ENCODE data around the gene WNT7A.

DNA sequence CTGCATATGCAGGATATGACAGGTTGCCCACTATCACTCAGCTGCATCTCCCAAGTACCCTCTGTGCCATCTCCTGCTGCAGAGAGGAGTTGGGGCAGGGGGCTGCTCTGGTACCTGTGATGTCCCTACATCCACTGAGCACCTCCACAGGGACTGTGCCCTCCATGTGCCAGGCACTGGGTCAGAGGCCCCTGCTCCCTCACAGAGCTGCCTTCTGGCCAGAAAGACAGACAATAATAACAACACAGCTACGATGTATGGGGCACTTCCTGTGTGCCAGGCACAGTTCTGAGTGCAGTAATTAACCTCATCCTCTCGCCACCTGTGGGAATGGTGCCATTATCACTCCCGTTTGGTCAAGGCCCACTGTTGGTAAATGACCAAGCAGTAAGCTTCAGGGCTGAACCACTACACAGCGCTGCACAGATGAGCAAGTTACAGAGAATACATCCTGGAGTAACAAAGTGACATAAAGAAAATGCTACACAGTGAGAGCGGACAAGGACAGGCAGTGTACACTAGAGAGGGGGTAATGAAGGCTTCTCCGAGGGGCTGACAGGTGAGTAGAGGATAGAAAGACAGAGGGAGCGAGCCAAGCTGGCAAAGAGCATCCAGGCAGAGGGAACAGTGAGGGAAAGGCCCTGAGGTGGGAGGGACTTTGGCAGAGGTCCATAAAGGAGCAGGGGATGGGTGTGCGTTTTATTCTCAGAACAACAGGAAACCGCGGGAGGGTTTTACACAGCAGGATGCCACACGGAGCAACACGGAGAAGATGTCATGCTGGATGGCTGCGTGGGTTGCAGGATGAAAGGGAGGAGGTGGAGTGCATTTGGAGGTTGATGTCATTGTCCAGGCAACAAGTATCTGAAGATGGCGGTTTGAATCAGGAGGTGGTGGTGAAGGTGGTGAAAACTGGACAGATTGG, 13.6 kb downstream of the WNT7A start:
- no peak for TF ChIP-seq POLR2AphosphoS5 (IDR thresholded peaks at IDR 0.05; ENCODE audit: low read depth, low read length)
- no peak for TF ChIP-seq POLR2A (IDR thresholded peaks at IDR 0.05; ENCODE audit: low read depth, low read length)
- TF ChIP-seq TAF1 (IDR thresholded peaks at IDR 0.05; ENCODE audit: low read depth, low read length): no peak
- TF ChIP-seq POU2F2 (IDR thresholded peaks at IDR 0.05; ENCODE audit: low read depth, low read length): no peak
- no peak for TF ChIP-seq SPI1 (IDR thresholded peaks at IDR 0.05; ENCODE audit: low read depth, low read length)
